ENCODE data around the gene TMCO2.
A peak's percentile ranks its signal among the peaks of the same experiment; 100 is the strongest.

TMCO2 gene

DNA sequence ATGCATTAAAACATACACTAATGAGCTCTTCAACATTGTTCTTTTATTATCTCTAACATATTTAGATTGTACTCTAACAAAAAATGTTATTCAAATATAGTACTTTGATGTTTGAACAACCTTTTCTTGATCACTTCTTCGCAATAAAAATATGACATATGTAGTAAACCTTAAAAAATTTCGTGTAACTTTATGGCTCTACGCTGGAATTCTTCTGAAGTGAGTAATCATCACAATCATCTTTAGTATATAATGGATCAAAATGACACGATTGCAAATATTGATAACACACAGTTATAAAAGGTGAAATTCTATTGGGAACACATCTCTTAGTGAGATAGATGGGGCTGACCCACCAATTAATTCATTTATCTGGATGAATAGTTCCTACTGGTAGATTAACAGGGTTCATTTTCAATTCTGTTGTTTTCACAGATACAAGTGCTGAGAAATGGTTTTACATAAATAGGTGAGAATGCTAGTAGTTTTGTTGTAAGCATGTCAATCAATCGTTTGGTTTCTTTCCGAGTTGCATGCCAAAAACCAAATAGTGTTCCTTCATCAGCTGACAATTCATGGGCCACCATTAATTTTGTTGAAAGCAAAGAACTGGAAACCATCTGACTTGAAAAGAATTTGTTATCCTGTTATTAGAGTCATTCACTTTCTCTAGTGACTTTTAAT lies 8.8 kb downstream of the TMCO2 start:
- H2AFZ ChIP-seq (ENCODE audit: low read depth, low read length) = no peak overlapping the region

DNA sequence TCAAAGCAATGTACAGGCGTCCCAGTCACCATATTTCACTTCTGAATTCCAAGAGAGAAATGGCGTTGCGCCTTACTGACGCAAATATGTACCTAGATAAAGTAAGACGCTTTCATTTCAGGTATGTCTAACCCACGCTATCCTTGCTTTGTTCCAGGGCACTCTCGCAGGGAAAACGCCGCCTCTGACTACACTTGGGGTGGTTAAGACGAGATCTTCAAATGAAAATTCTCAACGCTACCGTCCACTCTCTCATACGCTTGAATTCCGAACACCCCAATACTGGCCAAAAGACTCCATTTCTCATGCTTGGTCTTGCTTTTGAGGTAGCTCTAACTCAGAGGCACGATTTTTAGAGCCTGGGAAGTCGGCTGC lies 9.6 kb downstream of the TMCO2 start:
- H2AFZ ChIP-seq (ENCODE audit: low read depth, low read length) = peak overlapping the region; percentile 97
- H4K20me1 ChIP-seq (ENCODE audit: insufficient read depth, low read length) = no peaks in the 10 kb centered on the region
- no peaks in the 10 kb centered on the region for H3K27me3 ChIP-seq (ENCODE audit: low read depth, low read length)
- peaks cover 41% of the 10 kb centered on the region for H3K79me2 ChIP-seq (ENCODE audit: low read length)
- peak overlapping the region; percentile 91 for H3K27ac ChIP-seq (ENCODE audit: low read length)
- peaks cover 5% of the 10 kb centered on the region for H3K4me1 ChIP-seq (ENCODE audit: low read length)
- TF ChIP-seq EZH2phosphoT487 (IDR thresholded peaks at IDR 0.05; ENCODE audit: low read depth) = no peak
- peak overlapping the region; percentile 95 for H3K9ac ChIP-seq (ENCODE audit: low read length)
- H3K36me3 ChIP-seq (replicated peaks; ENCODE audit: low read depth, low read length) = peaks cover 10% of the 10 kb centered on the region
- peak overlapping the region; percentile 79 for H3K4me2 ChIP-seq (ENCODE audit: low read length)
- H3K4me3 ChIP-seq (ENCODE audit: low read length) = peak overlapping the region; percentile 100
- no peaks in the 10 kb centered on the region for H3K9me3 ChIP-seq (ENCODE audit: insufficient read depth, low read length)

More for the DNA sequence above, 8.8 kb downstream of the TMCO2 start:
- H3K4me3 ChIP-seq (ENCODE audit: low read length) = peak overlapping the region; percentile 100
- H3K27ac ChIP-seq (ENCODE audit: low read length) = 0 out of 2 replicates have a peak overlapping the region, but pooled peaks have one; percentile 91
- H4K20me1 ChIP-seq (ENCODE audit: insufficient read depth, low read length) = no peaks in the 10 kb centered on the region
- peaks cover 5% of the 10 kb centered on the region for H3K4me1 ChIP-seq (ENCODE audit: low read length)
- H3K4me2 ChIP-seq (ENCODE audit: low read length) = peak overlapping the region; percentile 79
- peak overlapping the region; percentile 95 for H3K9ac ChIP-seq (ENCODE audit: low read length)
- H3K27me3 ChIP-seq (ENCODE audit: low read depth, low read length) = no peaks in the 10 kb centered on the region
- H3K79me2 ChIP-seq (ENCODE audit: low read length) = peaks cover 41% of the 10 kb centered on the region
- peaks cover 10% of the 10 kb centered on the region for H3K36me3 ChIP-seq (replicated peaks; ENCODE audit: low read depth, low read length)
- no peaks in the 10 kb centered on the region for H3K9me3 ChIP-seq (ENCODE audit: insufficient read depth, low read length)
- TF ChIP-seq EZH2phosphoT487 (IDR thresholded peaks at IDR 0.05; ENCODE audit: low read depth) = no peak
- TF ChIP-seq, protein P1, sequence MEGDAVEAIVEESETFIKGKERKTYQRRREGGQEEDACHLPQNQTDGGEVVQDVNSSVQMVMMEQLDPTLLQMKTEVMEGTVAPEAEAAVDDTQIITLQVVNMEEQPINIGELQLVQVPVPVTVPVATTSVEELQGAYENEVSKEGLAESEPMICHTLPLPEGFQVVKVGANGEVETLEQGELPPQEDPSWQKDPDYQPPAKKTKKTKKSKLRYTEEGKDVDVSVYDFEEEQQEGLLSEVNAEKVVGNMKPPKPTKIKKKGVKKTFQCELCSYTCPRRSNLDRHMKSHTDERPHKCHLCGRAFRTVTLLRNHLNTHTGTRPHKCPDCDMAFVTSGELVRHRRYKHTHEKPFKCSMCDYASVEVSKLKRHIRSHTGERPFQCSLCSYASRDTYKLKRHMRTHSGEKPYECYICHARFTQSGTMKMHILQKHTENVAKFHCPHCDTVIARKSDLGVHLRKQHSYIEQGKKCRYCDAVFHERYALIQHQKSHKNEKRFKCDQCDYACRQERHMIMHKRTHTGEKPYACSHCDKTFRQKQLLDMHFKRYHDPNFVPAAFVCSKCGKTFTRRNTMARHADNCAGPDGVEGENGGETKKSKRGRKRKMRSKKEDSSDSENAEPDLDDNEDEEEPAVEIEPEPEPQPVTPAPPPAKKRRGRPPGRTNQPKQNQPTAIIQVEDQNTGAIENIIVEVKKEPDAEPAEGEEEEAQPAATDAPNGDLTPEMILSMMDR (IDR thresholded peaks at IDR 0.05; ENCODE audit: low read depth, low read length) = no peak

DNA sequence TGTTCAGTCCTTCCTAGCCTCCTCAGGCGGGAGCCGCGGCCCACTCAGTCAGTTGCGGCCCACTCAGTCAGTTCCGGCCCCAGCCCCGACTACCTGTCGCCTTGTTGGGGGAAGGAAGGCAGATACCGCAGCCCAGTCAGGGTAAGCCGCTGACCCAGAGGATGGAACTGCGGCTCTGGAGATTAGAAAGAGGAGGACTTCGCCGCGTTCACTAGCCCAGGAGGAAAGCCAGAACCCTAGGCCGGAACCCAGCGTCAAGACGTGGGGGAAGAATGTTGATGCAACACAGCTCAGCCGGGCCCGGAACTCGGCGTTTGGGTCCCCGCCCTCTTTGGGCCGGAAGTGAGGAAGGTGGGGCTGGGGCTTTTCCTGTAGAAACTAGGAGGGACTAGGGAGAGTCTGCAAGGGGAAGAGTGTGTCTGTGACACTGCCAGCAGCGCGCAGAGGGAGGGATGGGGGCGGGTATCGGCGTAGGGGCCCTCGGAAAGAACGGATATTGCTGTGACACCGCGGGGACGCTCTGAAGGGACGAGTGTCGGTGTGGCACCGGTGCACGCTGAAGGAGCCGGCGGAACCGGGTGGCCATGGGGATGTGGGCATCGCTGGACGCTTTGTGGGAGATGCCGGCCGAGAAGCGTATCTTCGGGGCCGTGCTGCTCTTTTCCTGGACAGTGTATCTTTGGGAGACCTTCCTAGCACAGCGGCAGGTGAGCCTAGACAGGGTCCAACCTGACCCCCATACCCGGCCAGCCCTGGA lies 10.1 kb downstream of the TMCO2 start, which contains the start of gene ZMPSTE24:
Gene ZMPSTE24 (plus strand): TSS at position 549 of the 757 bp plus-strand sequence. CDS start 36 bp downstream, at position 585.
- Histone ChIP-seq H3K79me2 (ENCODE audit: low read length) (peaks cover 41% of the 10 kb centered on the region), H3K27me3 (ENCODE audit: low read depth, low read length) (no peaks in the 10 kb centered on the region), H3K4me3 (ENCODE audit: low read length) (peak within 1 kb of the TSS; percentile 100), H3K4me1 (ENCODE audit: low read length) (peaks cover 5% of the 10 kb centered on the region), H3K36me3 (replicated peaks; ENCODE audit: low read depth, low read length) (peaks cover 14% of the 10 kb centered on the region), H4K20me1 (ENCODE audit: insufficient read depth, low read length) (no peaks in the 10 kb centered on the region), H3K9ac (ENCODE audit: low read length) (peak within 1 kb of the TSS; percentile 95), H3K9me3 (ENCODE audit: insufficient read depth, low read length) (no peaks in the 10 kb centered on the region), H3K4me2 (ENCODE audit: low read length) (peak within 1 kb of the TSS; percentile 83), H2AFZ (ENCODE audit: low read depth, low read length) (peak within 1 kb of the TSS; percentile 97), H3K27ac (ENCODE audit: low read length) (peak within 1 kb of the TSS; percentile 91)
- TF ChIP-seq EZH2phosphoT487 (IDR thresholded peaks at IDR 0.05; ENCODE audit: low read depth) = no peak
- TF ChIP-seq, protein P1 (IDR thresholded peaks at IDR 0.05; ENCODE audit: low read depth, low read length) = no peak

DNA sequence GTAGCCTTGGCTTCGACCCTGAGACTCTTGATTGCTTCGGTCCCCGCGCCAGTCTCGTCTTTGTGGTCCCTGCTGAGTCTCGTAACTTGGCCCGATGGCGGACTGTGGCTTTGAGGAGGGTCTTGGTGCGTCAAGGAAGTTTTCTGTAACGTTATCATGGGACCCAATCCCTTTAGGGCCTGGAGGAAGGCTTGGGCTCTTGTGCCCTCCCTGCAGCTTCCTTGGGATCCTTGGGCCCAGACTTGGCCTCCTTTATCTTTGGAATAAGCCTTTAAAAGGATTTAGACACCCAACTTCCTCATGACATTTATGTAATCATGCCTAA lies 10.7 kb downstream of the TMCO2 start:
- H3K4me3 ChIP-seq (ENCODE audit: low read length) = peak overlapping the region; percentile 100
- H4K20me1 ChIP-seq (ENCODE audit: insufficient read depth, low read length) = no peaks in the 10 kb centered on the region
- H3K27me3 ChIP-seq (ENCODE audit: low read depth, low read length) = no peaks in the 10 kb centered on the region
- peak overlapping the region; percentile 66; the same call in 1 of the 2 replicates for H2AFZ ChIP-seq (ENCODE audit: low read depth, low read length)
- H3K4me1 ChIP-seq (ENCODE audit: low read length) = peaks cover 5% of the 10 kb centered on the region
- H3K4me2 ChIP-seq (ENCODE audit: low read length) = peak overlapping the region; percentile 83
- H3K9me3 ChIP-seq (ENCODE audit: insufficient read depth, low read length) = no peaks in the 10 kb centered on the region
- no peak for TF ChIP-seq EZH2phosphoT487 (IDR thresholded peaks at IDR 0.05; ENCODE audit: low read depth)
- TF ChIP-seq, protein P1 (IDR thresholded peaks at IDR 0.05; ENCODE audit: low read depth, low read length) = no peak
- peaks cover 16% of the 10 kb centered on the region for H3K36me3 ChIP-seq (replicated peaks; ENCODE audit: low read depth, low read length)
- peaks cover 45% of the 10 kb centered on the region for H3K79me2 ChIP-seq (ENCODE audit: low read length)
- H3K9ac ChIP-seq (ENCODE audit: low read length) = peak overlapping the region; percentile 94
- H3K27ac ChIP-seq (ENCODE audit: low read length) = peak overlapping the region; percentile 67

Measured in OCI-LY3 (cell line).